Measurements from ENCODE around the gene MTARC1.

The MTARC1 gene

GRCh38 chr1:220751111-220751510 is 35.6 kb upstream of the MTARC1 start:
- no peak for DNase-seq
- H3K36me3 ChIP-seq (ENCODE audit: control insufficient read depth, insufficient read depth, low read length): no peaks in the 10 kb centered on the region
- peaks cover 4% of the 10 kb centered on the region for H3K4me1 ChIP-seq (ENCODE audit: control insufficient read depth, insufficient read depth, low read length, poor library complexity, severe bottlenecking)
- H3K4me3 ChIP-seq (ENCODE audit: insufficient read depth, low read depth, low read length, poor library complexity, severe bottlenecking): no peak overlapping the region
- H3K9me3 ChIP-seq (ENCODE audit: control insufficient read depth, low read length): no peaks in the 10 kb centered on the region
- no peak overlapping the region for H3K27ac ChIP-seq (ENCODE audit: insufficient read depth, low read length, poor library complexity, severe bottlenecking)
- H3K27me3 ChIP-seq (replicated peaks; ENCODE audit: control insufficient read depth, insufficient read depth, low read length, poor library complexity, severe bottlenecking): peaks cover 4% of the 10 kb centered on the region

GRCh38 chr1:220754212-220754917 is 32.3 kb upstream of the MTARC1 start:
- no peaks in the 10 kb centered on the region for H3K4me1 ChIP-seq (ENCODE audit: control insufficient read depth, insufficient read depth, low read length, poor library complexity, severe bottlenecking)
- DNase-seq: no peak
- peaks cover 4% of the 10 kb centered on the region for H3K27me3 ChIP-seq (replicated peaks; ENCODE audit: control insufficient read depth, insufficient read depth, low read length, poor library complexity, severe bottlenecking)
- no peak overlapping the region for H3K27ac ChIP-seq (ENCODE audit: insufficient read depth, low read length, poor library complexity, severe bottlenecking)
- H3K4me3 ChIP-seq (ENCODE audit: insufficient read depth, low read depth, low read length, poor library complexity, severe bottlenecking): no peak overlapping the region
- no peaks in the 10 kb centered on the region for H3K9me3 ChIP-seq (ENCODE audit: control insufficient read depth, low read length)
- H3K36me3 ChIP-seq (ENCODE audit: control insufficient read depth, insufficient read depth, low read length): no peaks in the 10 kb centered on the region

- H3K9me3 ChIP-seq (ENCODE audit: control insufficient read depth, low read length): no peaks in the 10 kb centered on the region
These were observed 31.8 kb upstream of the MTARC1 start for GRCh38 chr1:220754918-220755295.

GRCh38 chr1:220755309-220755708 is 31.4 kb upstream of the MTARC1 start:
- no peaks in the 10 kb centered on the region for H3K9me3 ChIP-seq (ENCODE audit: control insufficient read depth, low read length)
- DNase-seq: no peak
- H3K4me3 ChIP-seq (ENCODE audit: insufficient read depth, low read depth, low read length, poor library complexity, severe bottlenecking): no peak overlapping the region
- no peaks in the 10 kb centered on the region for H3K36me3 ChIP-seq (ENCODE audit: control insufficient read depth, insufficient read depth, low read length)
- peaks cover 4% of the 10 kb centered on the region for H3K27me3 ChIP-seq (replicated peaks; ENCODE audit: control insufficient read depth, insufficient read depth, low read length, poor library complexity, severe bottlenecking)
- H3K4me1 ChIP-seq (ENCODE audit: control insufficient read depth, insufficient read depth, low read length, poor library complexity, severe bottlenecking): no peaks in the 10 kb centered on the region
- no peak overlapping the region for H3K27ac ChIP-seq (ENCODE audit: insufficient read depth, low read length, poor library complexity, severe bottlenecking)

More at GRCh38 chr1:220754918-220755295, 31.8 kb upstream of the MTARC1 start:
- H3K27me3 ChIP-seq (replicated peaks; ENCODE audit: control insufficient read depth, insufficient read depth, low read length, poor library complexity, severe bottlenecking): peaks cover 4% of the 10 kb centered on the region
- no peak for DNase-seq
- H3K4me3 ChIP-seq (ENCODE audit: insufficient read depth, low read depth, low read length, poor library complexity, severe bottlenecking): no peak overlapping the region
- H3K36me3 ChIP-seq (ENCODE audit: control insufficient read depth, insufficient read depth, low read length): no peaks in the 10 kb centered on the region
- H3K4me1 ChIP-seq (ENCODE audit: control insufficient read depth, insufficient read depth, low read length, poor library complexity, severe bottlenecking): no peaks in the 10 kb centered on the region
- H3K27ac ChIP-seq (ENCODE audit: insufficient read depth, low read length, poor library complexity, severe bottlenecking): no peak overlapping the region

- Histone ChIP-seq H3K27ac (ENCODE audit: insufficient read depth, low read length, poor library complexity, severe bottlenecking) (no peak overlapping the region), H3K4me3 (ENCODE audit: insufficient read depth, low read depth, low read length, poor library complexity, severe bottlenecking) (no peak overlapping the region), H3K9me3 (ENCODE audit: control insufficient read depth, low read length) (no peaks in the 10 kb centered on the region), H3K36me3 (ENCODE audit: control insufficient read depth, insufficient read depth, low read length) (no peaks in the 10 kb centered on the region), H3K27me3 (replicated peaks; ENCODE audit: control insufficient read depth, insufficient read depth, low read length, poor library complexity, severe bottlenecking) (no peaks in the 10 kb centered on the region), H3K4me1 (ENCODE audit: control insufficient read depth, insufficient read depth, low read length, poor library complexity, severe bottlenecking) (no peaks in the 10 kb centered on the region)
- no peak for DNase-seq
These were observed 29.3 kb upstream of the MTARC1 start for GRCh38 chr1:220757441-220757840.

- Histone ChIP-seq H3K4me3 (ENCODE audit: insufficient read depth, low read depth, low read length, poor library complexity, severe bottlenecking) (no peak overlapping the region), H3K36me3 (ENCODE audit: control insufficient read depth, insufficient read depth, low read length) (no peaks in the 10 kb centered on the region), H3K27ac (ENCODE audit: insufficient read depth, low read length, poor library complexity, severe bottlenecking) (no peak overlapping the region), H3K27me3 (replicated peaks; ENCODE audit: control insufficient read depth, insufficient read depth, low read length, poor library complexity, severe bottlenecking) (no peaks in the 10 kb centered on the region), H3K4me1 (ENCODE audit: control insufficient read depth, insufficient read depth, low read length, poor library complexity, severe bottlenecking) (no peaks in the 10 kb centered on the region), H3K9me3 (ENCODE audit: control insufficient read depth, low read length) (no peaks in the 10 kb centered on the region)
- DNase-seq: no peak
These were observed 27.6 kb upstream of the MTARC1 start for GRCh38 chr1:220759147-220759546.

GRCh38 chr1:220761688-220762427 is 24.9 kb upstream of the MTARC1 start:
- Histone ChIP-seq H3K36me3 (ENCODE audit: control insufficient read depth, insufficient read depth, low read length) (no peaks in the 10 kb centered on the region), H3K9me3 (ENCODE audit: control insufficient read depth, low read length) (no peaks in the 10 kb centered on the region), H3K4me1 (ENCODE audit: control insufficient read depth, insufficient read depth, low read length, poor library complexity, severe bottlenecking) (no peaks in the 10 kb centered on the region), H3K27me3 (replicated peaks; ENCODE audit: control insufficient read depth, insufficient read depth, low read length, poor library complexity, severe bottlenecking) (no peaks in the 10 kb centered on the region), H3K27ac (ENCODE audit: insufficient read depth, low read length, poor library complexity, severe bottlenecking) (no peak overlapping the region), H3K4me3 (ENCODE audit: insufficient read depth, low read depth, low read length, poor library complexity, severe bottlenecking) (no peak overlapping the region)
- no peak for DNase-seq

- H3K4me3 ChIP-seq (ENCODE audit: insufficient read depth, low read depth, low read length, poor library complexity, severe bottlenecking): no peak overlapping the region
- no peaks in the 10 kb centered on the region for H3K27me3 ChIP-seq (replicated peaks; ENCODE audit: control insufficient read depth, insufficient read depth, low read length, poor library complexity, severe bottlenecking)
- no peaks in the 10 kb centered on the region for H3K9me3 ChIP-seq (ENCODE audit: control insufficient read depth, low read length)
- no peak overlapping the region for H3K27ac ChIP-seq (ENCODE audit: insufficient read depth, low read length, poor library complexity, severe bottlenecking)
- H3K36me3 ChIP-seq (ENCODE audit: control insufficient read depth, insufficient read depth, low read length): no peaks in the 10 kb centered on the region
- DNase-seq: no peak
- no peaks in the 10 kb centered on the region for H3K4me1 ChIP-seq (ENCODE audit: control insufficient read depth, insufficient read depth, low read length, poor library complexity, severe bottlenecking)
These were observed 22.0 kb upstream of the MTARC1 start for GRCh38 chr1:220764757-220765156.

GRCh38 chr1:220767312-220768125 is 19.2 kb upstream of the MTARC1 start:
- H3K27ac ChIP-seq (ENCODE audit: insufficient read depth, low read length, poor library complexity, severe bottlenecking): no peak overlapping the region
- H3K9me3 ChIP-seq (ENCODE audit: control insufficient read depth, low read length): no peaks in the 10 kb centered on the region
- DNase-seq: no peak

More at GRCh38 chr1:220767312-220768125, 19.2 kb upstream of the MTARC1 start:
- H3K4me1 ChIP-seq (ENCODE audit: control insufficient read depth, insufficient read depth, low read length, poor library complexity, severe bottlenecking): no peaks in the 10 kb centered on the region
- H3K36me3 ChIP-seq (ENCODE audit: control insufficient read depth, insufficient read depth, low read length): no peaks in the 10 kb centered on the region
- H3K4me3 ChIP-seq (ENCODE audit: insufficient read depth, low read depth, low read length, poor library complexity, severe bottlenecking): no peak overlapping the region
- no peaks in the 10 kb centered on the region for H3K27me3 ChIP-seq (replicated peaks; ENCODE audit: control insufficient read depth, insufficient read depth, low read length, poor library complexity, severe bottlenecking)

Measured in effector memory CD4-positive, alpha-beta T cell (primary cell).